ENCODE measurements around the gene RTL1.

The RTL1 gene

GRCh38 chr14:100882991-100883788 is 20.3 kb downstream of the RTL1 start:
- no peak for DNase-seq (ENCODE audit: low read depth)
- H3K4me3 ChIP-seq (ENCODE audit: low read length) = no peak overlapping the region
- TF ChIP-seq, protein P1, sequence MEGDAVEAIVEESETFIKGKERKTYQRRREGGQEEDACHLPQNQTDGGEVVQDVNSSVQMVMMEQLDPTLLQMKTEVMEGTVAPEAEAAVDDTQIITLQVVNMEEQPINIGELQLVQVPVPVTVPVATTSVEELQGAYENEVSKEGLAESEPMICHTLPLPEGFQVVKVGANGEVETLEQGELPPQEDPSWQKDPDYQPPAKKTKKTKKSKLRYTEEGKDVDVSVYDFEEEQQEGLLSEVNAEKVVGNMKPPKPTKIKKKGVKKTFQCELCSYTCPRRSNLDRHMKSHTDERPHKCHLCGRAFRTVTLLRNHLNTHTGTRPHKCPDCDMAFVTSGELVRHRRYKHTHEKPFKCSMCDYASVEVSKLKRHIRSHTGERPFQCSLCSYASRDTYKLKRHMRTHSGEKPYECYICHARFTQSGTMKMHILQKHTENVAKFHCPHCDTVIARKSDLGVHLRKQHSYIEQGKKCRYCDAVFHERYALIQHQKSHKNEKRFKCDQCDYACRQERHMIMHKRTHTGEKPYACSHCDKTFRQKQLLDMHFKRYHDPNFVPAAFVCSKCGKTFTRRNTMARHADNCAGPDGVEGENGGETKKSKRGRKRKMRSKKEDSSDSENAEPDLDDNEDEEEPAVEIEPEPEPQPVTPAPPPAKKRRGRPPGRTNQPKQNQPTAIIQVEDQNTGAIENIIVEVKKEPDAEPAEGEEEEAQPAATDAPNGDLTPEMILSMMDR (IDR thresholded peaks at IDR 0.05; ENCODE audit: insufficient read depth, low read depth, low read length, missing control alignments) = no peak

- DNase-seq (ENCODE audit: low read depth) = no peak
- TF ChIP-seq, protein P1 (IDR thresholded peaks at IDR 0.05; ENCODE audit: insufficient read depth, low read depth, low read length, missing control alignments) = no peak
- H3K4me3 ChIP-seq (ENCODE audit: low read length) = no peak overlapping the region
Measured at GRCh38 chr14:100882026-100882967, 21.2 kb downstream of the RTL1 start.

GRCh38 chr14:100881211-100882025 is 22.1 kb downstream of the RTL1 start:
- no peak overlapping the region for H3K4me3 ChIP-seq (ENCODE audit: low read length)
- no peak for DNase-seq (ENCODE audit: low read depth)
- TF ChIP-seq, protein P1 (IDR thresholded peaks at IDR 0.05; ENCODE audit: insufficient read depth, low read depth, low read length, missing control alignments) = no peak

- no peak overlapping the region for H3K4me3 ChIP-seq (ENCODE audit: low read length)
- TF ChIP-seq, protein P1 (IDR thresholded peaks at IDR 0.05; ENCODE audit: insufficient read depth, low read depth, low read length, missing control alignments) = no peak
- no peak for DNase-seq (ENCODE audit: low read depth)
Measured at GRCh38 chr14:100880271-100881101, 23.0 kb downstream of the RTL1 start.

DNA sequence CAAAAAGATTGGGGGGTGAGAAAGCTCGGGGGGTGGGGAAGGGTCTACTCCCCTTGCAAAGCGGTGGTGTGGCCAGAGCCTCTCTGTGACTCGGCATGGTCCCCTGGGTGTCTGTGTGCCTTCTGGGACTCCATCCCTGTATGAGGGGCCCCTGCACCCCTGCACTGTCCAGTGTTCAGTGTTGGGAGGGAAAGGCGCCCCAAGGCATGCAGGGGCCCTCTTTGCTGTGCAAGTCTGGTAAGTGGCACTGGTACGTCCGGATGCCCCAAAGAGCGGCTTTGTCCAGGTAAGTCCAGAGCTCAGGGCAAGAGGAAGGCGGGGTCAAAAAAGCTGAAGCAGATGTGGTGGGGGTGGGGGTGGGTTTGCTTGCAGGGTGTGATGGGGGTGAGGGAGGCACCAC is 23.7 kb downstream of the RTL1 start:
- DNase-seq (ENCODE audit: low read depth) = no peak
- TF ChIP-seq, protein P1 (IDR thresholded peaks at IDR 0.05; ENCODE audit: insufficient read depth, low read depth, low read length, missing control alignments) = no peak
- no peak overlapping the region for H3K4me3 ChIP-seq (ENCODE audit: low read length)

- no peak for DNase-seq (ENCODE audit: low read depth)
- H3K4me3 ChIP-seq (ENCODE audit: low read length) = no peak overlapping the region
- TF ChIP-seq, protein P1 (IDR thresholded peaks at IDR 0.05; ENCODE audit: insufficient read depth, low read depth, low read length, missing control alignments) = no peak
Measured at GRCh38 chr14:100879194-100879593, 24.3 kb downstream of the RTL1 start.
